Upper lobe of left lung (tissue), 4 donors: Measurements from ENCODE around the gene MAGT1.
"Not testable (repeated sequence)": the region's sequence is repeated elsewhere in the genome, so short reads cannot be mapped to it uniquely, and the experiment has no call there.

Source experiments
- CTCF ChIP-seq, 6 experiments: fragments of 450-650 bp in 4 of 6; fragments of 200-600 bp in 2 of 6; sonication (generic) in 2 of 6; IDR thresholded peaks; one replicate each; pipeline ENCODE4 v1.5.1; 2016 to 2019; ENCODE audit warnings: antibody characterized with exemption in 6 of 6
- EP300 ChIP-seq, 4 donors: sonication (generic); formaldehyde crosslinking; IDR thresholded peaks; one replicate each; pipeline ENCODE4 v1.5.1; 2017; ENCODE audit warnings: antibody characterized with exemption in 4 of 4, control low read depth in 2 of 4
- POLR2A ChIP-seq, 4 donors: fragments of 450-650 bp; IDR thresholded peaks; one replicate each; pipeline ENCODE4 v1.5.1; 2016 to 2017; ENCODE audit warnings: antibody characterized with exemption in 4 of 4, mild to moderate bottlenecking in 2 of 4

GRCh38 chrX:77919370-77919769 lies 24.1 kb upstream of the MAGT1 start:
- not testable (repeated sequence) for TF ChIP-seq EP300, CTCF, POLR2A (IDR thresholded peaks at IDR 0.05)
